Measurements from ENCODE around the gene LDLRAD4.

Gene LDLRAD4

GRCh38 chr18:13309031-13309747, 90.6 kb downstream of the LDLRAD4 start:
- DNase-seq (ENCODE audit: low read depth, low spot score), result no peak
- Histone ChIP-seq H3K9me3 (ENCODE audit: control insufficient read depth, insufficient read depth, low read length) (no peaks in the 10 kb centered on the region), H3K4me3 (ENCODE audit: low read length) (no peak overlapping the region), H3K36me3 (ENCODE audit: control insufficient read depth, insufficient read depth, low read length) (no peaks in the 10 kb centered on the region), H3K4me1 (ENCODE audit: control insufficient read depth, insufficient read depth, low read length) (no peaks in the 10 kb centered on the region), H3K27me3 (ENCODE audit: control insufficient read depth, insufficient read depth, low read length) (no peaks in the 10 kb centered on the region), H3K27ac (ENCODE audit: low read length) (no peak overlapping the region)
- WGBS (ENCODE audit: insufficient coverage, insufficient read length), result no CpG with 5 or more reads among the region's 12 CpGs

- H3K9me3 ChIP-seq (ENCODE audit: control insufficient read depth, insufficient read depth, low read length), result no peaks in the 10 kb centered on the region
- H3K36me3 ChIP-seq (ENCODE audit: control insufficient read depth, insufficient read depth, low read length), result no peaks in the 10 kb centered on the region
- no peaks in the 10 kb centered on the region for H3K4me1 ChIP-seq (ENCODE audit: control insufficient read depth, insufficient read depth, low read length)
- H3K27me3 ChIP-seq (ENCODE audit: control insufficient read depth, insufficient read depth, low read length), result no peaks in the 10 kb centered on the region
- H3K27ac ChIP-seq (ENCODE audit: low read length), result no peak overlapping the region
- DNase-seq (ENCODE audit: low read depth, low spot score), result no peak
- WGBS (ENCODE audit: insufficient coverage, insufficient read length), result no CpG with 5 or more reads among the region's 13 CpGs
- H3K4me3 ChIP-seq (ENCODE audit: low read length), result no peak overlapping the region
Measured at GRCh38 chr18:13309748-13310670, 91.4 kb downstream of the LDLRAD4 start.

GRCh38 chr18:13311193-13311592, 92.6 kb downstream of the LDLRAD4 start:
- peaks cover 1% of the 10 kb centered on the region; the same call in 1 of the 2 replicates for H3K9me3 ChIP-seq (ENCODE audit: control insufficient read depth, insufficient read depth, low read length)
- H3K4me3 ChIP-seq (ENCODE audit: low read length), result no peak overlapping the region
- no peak overlapping the region for H3K27ac ChIP-seq (ENCODE audit: low read length)
- no peaks in the 10 kb centered on the region for H3K27me3 ChIP-seq (ENCODE audit: control insufficient read depth, insufficient read depth, low read length)
- WGBS (ENCODE audit: insufficient coverage, insufficient read length), result no CpG with 5 or more reads among the region's 10 CpGs
- H3K4me1 ChIP-seq (ENCODE audit: control insufficient read depth, insufficient read depth, low read length), result no peaks in the 10 kb centered on the region
- DNase-seq (ENCODE audit: low read depth, low spot score), result no peak
- no peaks in the 10 kb centered on the region for H3K36me3 ChIP-seq (ENCODE audit: control insufficient read depth, insufficient read depth, low read length)

- Histone ChIP-seq H3K27me3 (ENCODE audit: control insufficient read depth, insufficient read depth, low read length) (no peaks in the 10 kb centered on the region), H3K36me3 (ENCODE audit: control insufficient read depth, insufficient read depth, low read length) (no peaks in the 10 kb centered on the region), H3K9me3 (ENCODE audit: control insufficient read depth, insufficient read depth, low read length) (peaks cover 1% of the 10 kb centered on the region; the same call in 1 of the 2 replicates), H3K27ac (ENCODE audit: low read length) (no peak overlapping the region), H3K4me1 (ENCODE audit: control insufficient read depth, insufficient read depth, low read length) (no peaks in the 10 kb centered on the region), H3K4me3 (ENCODE audit: low read length) (no peak overlapping the region)
- no peak for DNase-seq (ENCODE audit: low read depth, low spot score)
- WGBS (ENCODE audit: insufficient coverage, insufficient read length), result no CpG with 5 or more reads among the region's 4 CpGs
Measured at GRCh38 chr18:13312515-13312914, 94.0 kb downstream of the LDLRAD4 start.

GRCh38 chr18:13313006-13313686, 94.6 kb downstream of the LDLRAD4 start:
- Histone ChIP-seq H3K36me3 (ENCODE audit: control insufficient read depth, insufficient read depth, low read length) (no peaks in the 10 kb centered on the region), H3K9me3 (ENCODE audit: control insufficient read depth, insufficient read depth, low read length) (peaks cover 1% of the 10 kb centered on the region; the same call in 1 of the 2 replicates), H3K4me3 (ENCODE audit: low read length) (no peak overlapping the region), H3K27ac (ENCODE audit: low read length) (no peak overlapping the region), H3K4me1 (ENCODE audit: control insufficient read depth, insufficient read depth, low read length) (no peaks in the 10 kb centered on the region), H3K27me3 (ENCODE audit: control insufficient read depth, insufficient read depth, low read length) (no peaks in the 10 kb centered on the region)
- WGBS (ENCODE audit: insufficient coverage, insufficient read length), result no CpG with 5 or more reads among the region's 19 CpGs
- no peak for DNase-seq (ENCODE audit: low read depth, low spot score)

GRCh38 chr18:13315000-13315399, 96.4 kb downstream of the LDLRAD4 start:
- no peak for DNase-seq (ENCODE audit: low read depth, low spot score)
- no CpG with 5 or more reads among the region's 2 CpGs for WGBS (ENCODE audit: insufficient coverage, insufficient read length)

GRCh38 chr18:13316063-13316462, 97.5 kb downstream of the LDLRAD4 start:
- Histone ChIP-seq H3K27ac (ENCODE audit: low read length) (no peak overlapping the region), H3K36me3 (ENCODE audit: control insufficient read depth, insufficient read depth, low read length) (no peaks in the 10 kb centered on the region), H3K4me1 (ENCODE audit: control insufficient read depth, insufficient read depth, low read length) (no peaks in the 10 kb centered on the region), H3K4me3 (ENCODE audit: low read length) (no peak overlapping the region), H3K27me3 (ENCODE audit: control insufficient read depth, insufficient read depth, low read length) (no peaks in the 10 kb centered on the region), H3K9me3 (ENCODE audit: control insufficient read depth, insufficient read depth, low read length) (peaks cover 1% of the 10 kb centered on the region; the same call in 1 of the 2 replicates)
- DNase-seq (ENCODE audit: low read depth, low spot score), result no peak
- no CpG with 5 or more reads among the region's 3 CpGs for WGBS (ENCODE audit: insufficient coverage, insufficient read length)

More at GRCh38 chr18:13315000-13315399, 96.4 kb downstream of the LDLRAD4 start:
- Histone ChIP-seq H3K4me3 (ENCODE audit: low read length) (no peak overlapping the region), H3K9me3 (ENCODE audit: control insufficient read depth, insufficient read depth, low read length) (peaks cover 1% of the 10 kb centered on the region; the same call in 1 of the 2 replicates), H3K27me3 (ENCODE audit: control insufficient read depth, insufficient read depth, low read length) (no peaks in the 10 kb centered on the region), H3K36me3 (ENCODE audit: control insufficient read depth, insufficient read depth, low read length) (no peaks in the 10 kb centered on the region), H3K27ac (ENCODE audit: low read length) (no peak overlapping the region), H3K4me1 (ENCODE audit: control insufficient read depth, insufficient read depth, low read length) (no peaks in the 10 kb centered on the region)

- WGBS (ENCODE audit: insufficient coverage, insufficient read length), result no CpG with 5 or more reads among the region's 9 CpGs
- peaks cover 1% of the 10 kb centered on the region; the same call in 1 of the 2 replicates for H3K9me3 ChIP-seq (ENCODE audit: control insufficient read depth, insufficient read depth, low read length)
- no peaks in the 10 kb centered on the region for H3K4me1 ChIP-seq (ENCODE audit: control insufficient read depth, insufficient read depth, low read length)
- H3K36me3 ChIP-seq (ENCODE audit: control insufficient read depth, insufficient read depth, low read length), result no peaks in the 10 kb centered on the region
- H3K27me3 ChIP-seq (ENCODE audit: control insufficient read depth, insufficient read depth, low read length), result no peaks in the 10 kb centered on the region
- DNase-seq (ENCODE audit: low read depth, low spot score), result no peak
- H3K4me3 ChIP-seq (ENCODE audit: low read length), result no peak overlapping the region
- H3K27ac ChIP-seq (ENCODE audit: low read length), result no peak overlapping the region
Measured at GRCh38 chr18:13317801-13318200, 99.2 kb downstream of the LDLRAD4 start.

- H3K36me3 ChIP-seq (ENCODE audit: control insufficient read depth, insufficient read depth, low read length), result no peaks in the 10 kb centered on the region
- H3K4me3 ChIP-seq (ENCODE audit: low read length), result no peak overlapping the region
- no peak for DNase-seq (ENCODE audit: low read depth, low spot score)
- peaks cover 1% of the 10 kb centered on the region; the same call in 1 of the 2 replicates for H3K9me3 ChIP-seq (ENCODE audit: control insufficient read depth, insufficient read depth, low read length)
- no peak overlapping the region for H3K27ac ChIP-seq (ENCODE audit: low read length)
- no CpG with 5 or more reads among the region's 19 CpGs for WGBS (ENCODE audit: insufficient coverage, insufficient read length)
- H3K27me3 ChIP-seq (ENCODE audit: control insufficient read depth, insufficient read depth, low read length), result no peaks in the 10 kb centered on the region
- no peaks in the 10 kb centered on the region for H3K4me1 ChIP-seq (ENCODE audit: control insufficient read depth, insufficient read depth, low read length)
Measured at GRCh38 chr18:13318731-13319501, 100.4 kb downstream of the LDLRAD4 start.
